A673 (cell line): ENCODE data around the gene OR4K13. TPM values are rescaled to one million over a fixed set of nuclear protein-coding genes. Genes with fewer than 3 reads are reported as not detected.

Experiments used
- BruUV-seq: library from RNA; stranded (reverse); fragments of 400-500 nt; replicated peaks from 2 replicates; lab custom pipeline; 2021; lab: Mats Ljungman, UMichigan
- CTCF ChIA-PET: fragments of 300-600 bp; sonication (Branson Sonifier 250); formaldehyde crosslinking; loops from one replicate; lab custom pipeline; 2022; ENCODE audit warnings: antibody characterized with exemption; lab: Charles Lee
- POLR2A ChIA-PET: fragments of 300-600 bp; sonication (Branson Sonifier 250); formaldehyde crosslinking; loops from one replicate; lab custom pipeline; 2022; ENCODE audit warnings: antibody characterized with exemption; ENCODE audit not compliant: low non-redundant PET; lab: Charles Lee
- DNase-seq: peaks from one replicate; pipeline ENCODE4 v3.0.0-alpha.2; 2015; ENCODE audit warnings: low spot score
- H3K27ac ChIP-seq: fragments of 200-600 bp; sonication (generic); 2 replicates; pipeline ENCODE4 v1.5.1; 2016; ENCODE audit warnings: mixed run types, low read depth, mild to moderate bottlenecking, mixed read lengths, antibody characterized with exemption, low read length; ENCODE audit not compliant: poor library complexity, severe bottlenecking
- H3K27me3 ChIP-seq: fragments of 200-600 bp; sonication (generic); replicated peaks from 2 replicates; pipeline ENCODE4 v1.6.1; 2017; ENCODE audit warnings: mixed run types, low read depth, mild to moderate bottlenecking, mixed read lengths, antibody characterized with exemption, low read length; ENCODE audit not compliant: insufficient read depth, poor library complexity
- H3K36me3 ChIP-seq: fragments of 200-600 bp; sonication (generic); 2 replicates; pipeline ENCODE4 v1.6.1; 2016; ENCODE audit warnings: mixed run types, mild to moderate bottlenecking, mixed read lengths, antibody characterized with exemption, low read length; ENCODE audit not compliant: insufficient read depth, poor library complexity, severe bottlenecking
- H3K4me1 ChIP-seq: fragments of 200-600 bp; sonication (generic); 2 replicates; pipeline ENCODE4 v1.6.1; 2017; ENCODE audit warnings: mixed run types, mild to moderate bottlenecking, mixed read lengths, antibody characterized with exemption, low read length; ENCODE audit not compliant: insufficient read depth, poor library complexity, severe bottlenecking
- H3K4me3 ChIP-seq: fragments of 200-600 bp; sonication (generic); 2 replicates; pipeline ENCODE4 v1.5.1; 2016; ENCODE audit warnings: low read depth, mixed run types, mild to moderate bottlenecking, mixed read lengths, low read length; ENCODE audit not compliant: poor library complexity, severe bottlenecking
- H3K9me3 ChIP-seq: fragments of 200-600 bp; sonication (generic); 2 replicates; pipeline ENCODE4 v1.6.1; 2016; ENCODE audit warnings: mixed run types, low read depth, mild to moderate bottlenecking, mixed read lengths, antibody characterized with exemption, low read length; ENCODE audit not compliant: poor library complexity, severe bottlenecking
- EZH2 ChIP-seq: fragments of 200-600 bp; sonication (generic); IDR thresholded peaks from 2 replicates; pipeline ENCODE4 v1.6.1; 2017; ENCODE audit warnings: borderline replicate concordance, low read depth, mild to moderate bottlenecking, mixed read lengths, antibody characterized with exemption, low read length; ENCODE audit not compliant: poor library complexity, severe bottlenecking
- intact Hi-C: fragments of 100-400 bp; cut with micrococcal nuclease; formaldehyde crosslinking; loops from one replicate; pipeline ENCODE4 v1.10.0; 2022; ENCODE audit not compliant: unreplicated experiment
- total RNA-seq: library from RNA; stranded (reverse); gene quantifications from 2 replicates; pipeline ENCODE4 v1.2.3, GENCODE V29; 2021
- TF ChIP-seq, protein P1 (sequence below): fragments of 300-800, 200-600 bp; sonication (generic); conservative IDR thresholded peaks from 2 replicates; pipeline ENCODE4 v1.5.1; 2017; ENCODE audit warnings: low read depth, mild to moderate bottlenecking, antibody characterized with exemption, low read length, moderate library complexity, mixed read lengths

The OR4K13 gene
- total RNA-seq, 1 experiment from 2014 or later = not detected

DNA sequence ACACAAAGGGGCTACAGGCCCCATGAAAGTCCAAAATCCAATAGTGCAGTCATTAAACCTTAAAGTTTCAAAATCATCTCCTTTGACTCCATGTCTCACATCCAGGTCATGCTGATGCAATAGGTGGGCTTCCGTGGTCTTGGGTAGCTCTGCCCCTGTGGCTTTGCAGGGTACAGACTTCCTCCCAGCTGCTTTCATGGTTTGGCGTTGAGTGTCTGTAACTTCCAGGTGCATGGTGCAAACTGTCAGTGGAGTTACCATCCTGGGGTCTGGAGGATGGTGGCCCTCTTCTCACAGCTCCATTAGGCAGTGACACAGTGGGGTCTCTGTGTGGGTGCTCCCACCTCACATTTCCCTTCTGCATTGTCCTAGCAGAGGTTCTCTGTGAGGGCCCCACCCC lies 42.4 kb downstream of the OR4K13 start:
- intact Hi-C loops = no loop called here
- no peak for DNase-seq
- H3K4me3 ChIP-seq = no peak overlapping the region
- CTCF ChIA-PET = no interaction called here
- H3K36me3 ChIP-seq = no peaks in the 10 kb centered on the region
- TF ChIP-seq, protein P1, sequence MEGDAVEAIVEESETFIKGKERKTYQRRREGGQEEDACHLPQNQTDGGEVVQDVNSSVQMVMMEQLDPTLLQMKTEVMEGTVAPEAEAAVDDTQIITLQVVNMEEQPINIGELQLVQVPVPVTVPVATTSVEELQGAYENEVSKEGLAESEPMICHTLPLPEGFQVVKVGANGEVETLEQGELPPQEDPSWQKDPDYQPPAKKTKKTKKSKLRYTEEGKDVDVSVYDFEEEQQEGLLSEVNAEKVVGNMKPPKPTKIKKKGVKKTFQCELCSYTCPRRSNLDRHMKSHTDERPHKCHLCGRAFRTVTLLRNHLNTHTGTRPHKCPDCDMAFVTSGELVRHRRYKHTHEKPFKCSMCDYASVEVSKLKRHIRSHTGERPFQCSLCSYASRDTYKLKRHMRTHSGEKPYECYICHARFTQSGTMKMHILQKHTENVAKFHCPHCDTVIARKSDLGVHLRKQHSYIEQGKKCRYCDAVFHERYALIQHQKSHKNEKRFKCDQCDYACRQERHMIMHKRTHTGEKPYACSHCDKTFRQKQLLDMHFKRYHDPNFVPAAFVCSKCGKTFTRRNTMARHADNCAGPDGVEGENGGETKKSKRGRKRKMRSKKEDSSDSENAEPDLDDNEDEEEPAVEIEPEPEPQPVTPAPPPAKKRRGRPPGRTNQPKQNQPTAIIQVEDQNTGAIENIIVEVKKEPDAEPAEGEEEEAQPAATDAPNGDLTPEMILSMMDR = no peak
- no peak for TF ChIP-seq EZH2
- no peak overlapping the region for H3K27ac ChIP-seq
- POLR2A ChIA-PET = no interaction called here
- no peaks in the 10 kb centered on the region for H3K27me3 ChIP-seq
- no peaks in the 10 kb centered on the region for H3K4me1 ChIP-seq
- H3K9me3 ChIP-seq = peaks cover 35% of the 10 kb centered on the region
- no TSS peak for BruUV-seq

Other genes with a start within 250 kb of the OR4K13 start
- gene OR4N2, start 232.3 kb downstream of the OR4K13 start, total RNA-seq = not detected in 2 replicates
- not detected in 2 replicates for gene OR4K2, start 160.9 kb downstream of the OR4K13 start, total RNA-seq
- gene OR4K5, start 115.4 kb downstream of the OR4K13 start, total RNA-seq = not detected in 2 replicates
- gene OR4K1, start 105.1 kb downstream of the OR4K13 start, total RNA-seq = not detected in 2 replicates
- not detected in 2 replicates for gene OR4K15, start 60.4 kb downstream of the OR4K13 start, total RNA-seq
- not detected in 2 replicates for gene OR4Q2, start 33.9 kb downstream of the OR4K13 start, total RNA-seq
- not detected in 2 replicates for gene OR4K14, start 16.7 kb downstream of the OR4K13 start, total RNA-seq
- gene OR4L1, start 24.0 kb upstream of the OR4K13 start, total RNA-seq = not detected in 2 replicates
- gene OR4K17, start 74.7 kb upstream of the OR4K13 start, total RNA-seq = not detected in 2 replicates
- gene OR4N5, start 102.8 kb upstream of the OR4K13 start, total RNA-seq = not detected in 2 replicates
- not detected in 2 replicates for gene OR11G2, start 154.9 kb upstream of the OR4K13 start, total RNA-seq
- gene OR11H6, start 187.7 kb upstream of the OR4K13 start, total RNA-seq = not detected in 2 replicates
- gene OR11H7, start 192.9 kb upstream of the OR4K13 start, total RNA-seq = not detected in 2 replicates
- not detected in 2 replicates for gene OR11H4, start 203.2 kb upstream of the OR4K13 start, total RNA-seq